ENCODE measurements around the gene PRKAG3.

- no peak for TF ChIP-seq CTCF (IDR thresholded peaks at IDR 0.05; ENCODE audit: borderline replicate concordance, extremely low read depth, low read length, poor library complexity, severe bottlenecking)
- TF ChIP-seq EZH2 (IDR thresholded peaks at IDR 0.05; ENCODE audit: borderline replicate concordance, low read depth, low read length, severe bottlenecking) = no peak
Observed at GRCh38 chr2:218861645-218862318, 30.2 kb upstream of the PRKAG3 start.
